ENCODE data around the gene DEAF1. TPM values are rescaled to one million over a fixed set of nuclear protein-coding genes. Genes with fewer than 3 reads are reported as not detected.

Gene DEAF1
- total RNA-seq, 2 donors from 2014 or later, result 44.1 to 51.9 TPM

- Histone ChIP-seq H3K9ac (ENCODE audit: extremely low read depth, low read length, poor library complexity, severe bottlenecking) (no peak overlapping the region), H3K4me1 (ENCODE audit: control insufficient read depth, insufficient read depth, low read length) (no peaks in the 10 kb centered on the region), H3K27me3 (ENCODE audit: control insufficient read depth, insufficient read depth, low read length, poor library complexity, severe bottlenecking) (no peaks in the 10 kb centered on the region), H3K36me3 (ENCODE audit: control insufficient read depth, insufficient read depth, low read length) (peaks cover 67% of the 10 kb centered on the region), H3K27ac (ENCODE audit: low read depth, low read length) (no peak overlapping the region), H3K4me3 (ENCODE audit: low read length) (no peak overlapping the region), H3K9me3 (ENCODE audit: control insufficient read depth, low read length) (no peaks in the 10 kb centered on the region)
- no peak for DNase-seq
- Mint-ChIP-seq H3K9me3 (no peaks in the 10 kb centered on the region), H3K4me1 (no peaks in the 10 kb centered on the region), H3K36me3 (ENCODE audit: low read depth) (peaks cover 47% of the 10 kb centered on the region), H3K4me3 (no peak overlapping the region), H3K27me3 (ENCODE audit: insufficient read depth) (no peaks in the 10 kb centered on the region), H3K27ac (no peak overlapping the region)
- TF ChIP-seq CTCF (conservative IDR thresholded peaks at IDR 0.05), result no peak
- 95 to 96% methylated on average over 25 to 28 of the region's 28 CpGs for WGBS, 2 experiments (ENCODE audit: insufficient coverage in 1 of 2, insufficient read length in 1 of 2)
Observed at GRCh38 chr11:608791-609251, 86.2 kb downstream of the DEAF1 start.

- no peak overlapping the region for H3K4me3 Mint-ChIP-seq
- H3K27me3 ChIP-seq (ENCODE audit: control insufficient read depth, insufficient read depth, low read length, poor library complexity, severe bottlenecking), result no peaks in the 10 kb centered on the region
- H3K27ac Mint-ChIP-seq, result no peak overlapping the region
- H3K27me3 Mint-ChIP-seq (ENCODE audit: insufficient read depth), result no peaks in the 10 kb centered on the region
- no peaks in the 10 kb centered on the region for H3K4me1 Mint-ChIP-seq
- H3K27ac ChIP-seq (ENCODE audit: low read depth, low read length), result no peak overlapping the region
- TF ChIP-seq CTCF (conservative IDR thresholded peaks at IDR 0.05), result no peak
- H3K36me3 Mint-ChIP-seq (ENCODE audit: low read depth), result peaks cover 49% of the 10 kb centered on the region
- peaks cover 70% of the 10 kb centered on the region for H3K36me3 ChIP-seq (ENCODE audit: control insufficient read depth, insufficient read depth, low read length)
- H3K9me3 Mint-ChIP-seq, result no peaks in the 10 kb centered on the region
- no peaks in the 10 kb centered on the region for H3K4me1 ChIP-seq (ENCODE audit: control insufficient read depth, insufficient read depth, low read length)
- H3K9ac ChIP-seq (ENCODE audit: extremely low read depth, low read length, poor library complexity, severe bottlenecking), result no peak overlapping the region
- no peaks in the 10 kb centered on the region for H3K9me3 ChIP-seq (ENCODE audit: control insufficient read depth, low read length)
- DNase-seq, result no peak
- WGBS, 2 experiments (ENCODE audit: insufficient coverage in 1 of 2, insufficient read length in 1 of 2), result 97% methylated on average over 29 to 45 of the region's 45 CpGs
- no peak overlapping the region for H3K4me3 ChIP-seq (ENCODE audit: low read length)
Observed at GRCh38 chr11:607971-608659, 86.9 kb downstream of the DEAF1 start.

- 94 to 95% methylated on average over 17 to 35 of the region's 35 CpGs for WGBS, 2 experiments (ENCODE audit: insufficient coverage in 1 of 2, insufficient read length in 1 of 2)
- DNase-seq, result no peak
- H3K9ac ChIP-seq (ENCODE audit: extremely low read depth, low read length, poor library complexity, severe bottlenecking), result no peak overlapping the region
- no peaks in the 10 kb centered on the region for H3K4me1 ChIP-seq (ENCODE audit: control insufficient read depth, insufficient read depth, low read length)
- peaks cover 69% of the 10 kb centered on the region for H3K36me3 ChIP-seq (ENCODE audit: control insufficient read depth, insufficient read depth, low read length)
- no peak overlapping the region for H3K27ac ChIP-seq (ENCODE audit: low read depth, low read length)
- Mint-ChIP-seq H3K36me3 (ENCODE audit: low read depth) (peaks cover 52% of the 10 kb centered on the region), H3K4me3 (no peak overlapping the region), H3K9me3 (no peaks in the 10 kb centered on the region), H3K27ac (no peak overlapping the region), H3K27me3 (ENCODE audit: insufficient read depth) (no peaks in the 10 kb centered on the region), H3K4me1 (no peaks in the 10 kb centered on the region)
- no peak for TF ChIP-seq CTCF (conservative IDR thresholded peaks at IDR 0.05)
- no peak overlapping the region for H3K4me3 ChIP-seq (ENCODE audit: low read length)
- H3K27me3 ChIP-seq (ENCODE audit: control insufficient read depth, insufficient read depth, low read length, poor library complexity, severe bottlenecking), result no peaks in the 10 kb centered on the region
- no peaks in the 10 kb centered on the region for H3K9me3 ChIP-seq (ENCODE audit: control insufficient read depth, low read length)
Observed at GRCh38 chr11:607020-607780, 87.8 kb downstream of the DEAF1 start.

All from endodermal cell (in vitro differentiated cells).